ENCODE results near the gene GIT2. TPM values are rescaled to one million over a fixed set of nuclear protein-coding genes. Genes with fewer than 3 reads are reported as not detected.
A peak's percentile ranks its signal among the peaks of the same experiment; 100 is the strongest.

Gene GIT2
- total RNA-seq, 4 donors from 2014 or later, result 36.8 to 52.8 (median 42.3) TPM

- no peaks in the 10 kb centered on the region for H3K27me3 ChIP-seq
- no peak for TF ChIP-seq POLR2A (IDR thresholded peaks at IDR 0.05)
- no peak for TF ChIP-seq CTCF (IDR thresholded peaks at IDR 0.05)
- TF ChIP-seq EP300 (IDR thresholded peaks at IDR 0.05), result no peak
- TF ChIP-seq POLR2AphosphoS5 (IDR thresholded peaks at IDR 0.05), result no peak
- peaks cover 0 to 52% (median 0%) of the 10 kb centered on the region in 3 donors for H3K4me1 ChIP-seq
- no peak for ATAC-seq
- 63 to 67% methylated on average over 2 to 3 of the region's 5 CpGs for WGBS, 2 donors (ENCODE audit: low coverage in 1 of 2)
- peak overlapping the region in 3 of 4 donors; percentile 79 to 84 (median 80) for H3K27ac ChIP-seq
- H3K9me3 ChIP-seq, result no peaks in the 10 kb centered on the region
- H3K4me3 ChIP-seq, result no peak overlapping the region
- H3K36me3 ChIP-seq, result peaks cover 0 to 68% of the 10 kb centered on the region in 2 donors
These were observed 41.1 kb upstream of the GIT2 start for GRCh38 chr12:110037315-110037714.

DNA sequence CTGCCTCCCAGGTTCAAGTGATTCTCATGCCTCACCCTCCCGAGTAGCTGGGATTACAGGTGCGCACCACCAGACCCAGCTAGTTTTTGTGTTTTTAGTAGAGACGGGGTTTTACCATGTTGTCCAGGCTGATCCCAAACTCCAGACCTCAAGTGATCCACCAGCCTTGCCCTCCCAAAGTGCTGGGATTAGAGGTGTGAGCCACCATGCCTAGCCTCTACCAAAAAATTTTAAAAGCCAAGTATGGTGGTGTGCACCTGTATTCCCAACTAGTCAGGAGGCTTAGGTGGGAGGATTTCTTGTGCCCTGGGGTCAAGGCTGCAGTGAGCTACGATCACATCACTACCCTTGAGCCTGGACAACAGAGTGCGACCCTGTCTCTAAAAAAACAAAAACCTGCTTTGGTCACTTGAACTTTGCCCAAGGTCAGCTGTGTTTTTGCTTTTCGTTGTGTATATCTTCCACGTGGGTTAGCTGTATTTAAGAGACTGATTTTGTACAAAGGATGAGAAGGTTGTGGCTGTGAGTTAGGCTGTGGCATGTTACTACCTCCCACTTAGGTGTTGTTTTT lies 39.5 kb upstream of the GIT2 start:
- Histone ChIP-seq H3K36me3 (peaks cover 0 to 71% of the 10 kb centered on the region in 2 donors), H3K27me3 (no peaks in the 10 kb centered on the region), H3K4me3 (no peak overlapping the region), H3K9me3 (no peaks in the 10 kb centered on the region), H3K4me1 (peaks cover 0 to 40% (median 0%) of the 10 kb centered on the region in 3 donors), H3K27ac (peak overlapping the region in 1 of 4 donors; percentile 9)
- WGBS, 2 donors (ENCODE audit: low coverage in 1 of 2), result 60 to 76% methylated on average over 2 to 4 of the region's 7 CpGs
- TF ChIP-seq CTCF (IDR thresholded peaks at IDR 0.05) (no peak), EP300 (IDR thresholded peaks at IDR 0.05) (no peak), POLR2A (IDR thresholded peaks at IDR 0.05) (no peak), POLR2AphosphoS5 (IDR thresholded peaks at IDR 0.05) (no peak)
- no peak for ATAC-seq

GRCh38 chr12:110033888-110034287 lies 37.7 kb upstream of the GIT2 start:
- no peaks in the 10 kb centered on the region for H3K27me3 ChIP-seq
- 78 to 86% methylated on average over 3 of the region's 3 CpGs for WGBS, 2 donors (ENCODE audit: low coverage in 1 of 2)
- H3K4me3 ChIP-seq, result no peak overlapping the region
- TF ChIP-seq POLR2AphosphoS5 (IDR thresholded peaks at IDR 0.05) (no peak), EP300 (IDR thresholded peaks at IDR 0.05) (no peak), CTCF (IDR thresholded peaks at IDR 0.05) (no peak), POLR2A (IDR thresholded peaks at IDR 0.05) (no peak)
- no peak for ATAC-seq
- peaks cover 0 to 89% of the 10 kb centered on the region in 2 donors for H3K36me3 ChIP-seq
- peaks cover 0 to 23% (median 0%) of the 10 kb centered on the region in 3 donors for H3K4me1 ChIP-seq
- no peak overlapping the region for H3K27ac ChIP-seq
- H3K9me3 ChIP-seq, result no peaks in the 10 kb centered on the region

GRCh38 chr12:110029290-110029815 lies 33.2 kb upstream of the GIT2 start:
- Histone ChIP-seq H3K27ac (no peak overlapping the region), H3K36me3 (peaks cover 0 to 90% of the 10 kb centered on the region in 2 donors), H3K4me1 (peaks cover 0 to 10% (median 4%) of the 10 kb centered on the region in 3 donors), H3K27me3 (no peaks in the 10 kb centered on the region), H3K4me3 (no peak overlapping the region), H3K9me3 (no peaks in the 10 kb centered on the region)
- TF ChIP-seq CTCF (IDR thresholded peaks at IDR 0.05), result no peak
- TF ChIP-seq POLR2AphosphoS5 (IDR thresholded peaks at IDR 0.05), result no peak
- no peak for TF ChIP-seq POLR2A (IDR thresholded peaks at IDR 0.05)
- no peak for TF ChIP-seq EP300 (IDR thresholded peaks at IDR 0.05)
- ATAC-seq, result no peak
- WGBS, 2 donors (ENCODE audit: low coverage in 1 of 2), result no CpG with 5 or more reads among the region's 2 CpGs

- Histone ChIP-seq H3K27me3 (no peaks in the 10 kb centered on the region), H3K27ac (no peak overlapping the region), H3K36me3 (peaks cover 0 to 79% of the 10 kb centered on the region in 2 donors), H3K4me3 (no peak overlapping the region), H3K9me3 (no peaks in the 10 kb centered on the region), H3K4me1 (peaks cover 2 to 20% (median 15%) of the 10 kb centered on the region in 3 donors)
- ATAC-seq, result no peak
- 78 to 88% methylated on average over 2 to 6 of the region's 6 CpGs for WGBS, 2 donors (ENCODE audit: low coverage in 1 of 2)
- TF ChIP-seq POLR2AphosphoS5 (IDR thresholded peaks at IDR 0.05) (no peak), EP300 (IDR thresholded peaks at IDR 0.05) (no peak), CTCF (IDR thresholded peaks at IDR 0.05) (no peak), POLR2A (IDR thresholded peaks at IDR 0.05) (no peak)
These were observed 32.2 kb upstream of the GIT2 start for GRCh38 chr12:110028323-110028722.
